ENCODE results near the gene SRGAP2B.
"Not testable (repeated sequence)": the region's sequence is repeated elsewhere in the genome, so short reads cannot be mapped to it uniquely, and the experiment has no call there.

The SRGAP2B gene

GRCh38 chr1:145095284-145096057 lies at the start of gene SRGAP2B, which contains the start of gene FAM72D:
Gene SRGAP2B (minus strand): TSS chr1:145095328. CDS start chr1:145092901, 2,427 bp downstream.
Gene FAM72D (plus strand): TSS chr1:145095974. CDS start chr1:145096848, 874 bp downstream.
- DNase-seq: not testable (repeated sequence)

GRCh38 chr1:145144264-145144913 lies 49.3 kb upstream of the SRGAP2B start:
- DNase-seq: not testable (repeated sequence)

GRCh38 chr1:145140549-145140948 lies 45.4 kb upstream of the SRGAP2B start:
- not testable (repeated sequence) for DNase-seq

- DNase-seq: not testable (repeated sequence)
These were observed 39.3 kb upstream of the SRGAP2B start for GRCh38 chr1:145134476-145134875.

- not testable (repeated sequence) for DNase-seq
These were observed 33.8 kb upstream of the SRGAP2B start for GRCh38 chr1:145128697-145129469.

- not testable (repeated sequence) for DNase-seq
These were observed 32.0 kb upstream of the SRGAP2B start for GRCh38 chr1:145127144-145127543.

- not testable (repeated sequence) for DNase-seq
These were observed 30.0 kb upstream of the SRGAP2B start for GRCh38 chr1:145125112-145125511.

- not testable (repeated sequence) for DNase-seq
These were observed 29.0 kb upstream of the SRGAP2B start for GRCh38 chr1:145123992-145124641.

- not testable (repeated sequence) for DNase-seq
These were observed 27.9 kb upstream of the SRGAP2B start for GRCh38 chr1:145123062-145123395.

GRCh38 chr1:145122344-145123061 lies 27.4 kb upstream of the SRGAP2B start:
- not testable (repeated sequence) for DNase-seq

GRCh38 chr1:145119842-145120241 lies 24.7 kb upstream of the SRGAP2B start:
- DNase-seq: not testable (repeated sequence)

GRCh38 chr1:145115587-145116493 lies 20.7 kb upstream of the SRGAP2B start:
- not testable (repeated sequence) for DNase-seq

GRCh38 chr1:145114560-145115057 lies 19.5 kb upstream of the SRGAP2B start:
- DNase-seq: not testable (repeated sequence)

GRCh38 chr1:145112703-145113102 lies 17.6 kb upstream of the SRGAP2B start:
- DNase-seq: not testable (repeated sequence)

- DNase-seq: not testable (repeated sequence)
These were observed 16.5 kb upstream of the SRGAP2B start for GRCh38 chr1:145111674-145112073.

GRCh38 chr1:145103294-145103693 lies 8.2 kb upstream of the SRGAP2B start:
- not testable (repeated sequence) for DNase-seq

- not testable (repeated sequence) for DNase-seq
These were observed 6.6 kb upstream of the SRGAP2B start for GRCh38 chr1:145101725-145102124.

GRCh38 chr1:145094655-145095211 lies 395 bp downstream of the SRGAP2B start:
- not testable (repeated sequence) for DNase-seq

GRCh38 chr1:145093517-145094149 lies 1.5 kb downstream of the SRGAP2B start:
- DNase-seq: not testable (repeated sequence)
